NCI-H460 (cell line): ENCODE data around the gene BABAM1. TPM values are rescaled to one million over a fixed set of nuclear protein-coding genes. Genes with fewer than 3 reads are reported as not detected.
A peak's percentile ranks its signal among the peaks of the same experiment; 100 is the strongest.

Source experiments
- DNase-seq: peaks from one replicate; pipeline ENCODE4 v3.0.0-alpha.2; 2016; ENCODE audit warnings: low read depth; ENCODE audit errors: extremely low read depth
- total RNA-seq: library from RNA; depleted of rRNA; stranded (reverse); fragments of >200 nt; shearing (Covaris generic); gene quantifications from 2 replicates; pipeline ENCODE4 v1.2.3, GENCODE V29; 2014; rRNA removed

BABAM1 gene
- total RNA-seq, 1 experiment from 2014 or later = 74.3 TPM

GRCh38 chr19:17320435-17320834 lies 53.2 kb downstream of the BABAM1 start:
- DNase-seq = no peak

- DNase-seq = no peak
These were observed 54.6 kb downstream of the BABAM1 start for GRCh38 chr19:17321655-17322489.

GRCh38 chr19:17322854-17323253 lies 55.6 kb downstream of the BABAM1 start:
- DNase-seq = no peak

- DNase-seq = no peak
These were observed 56.2 kb downstream of the BABAM1 start for GRCh38 chr19:17323300-17323963.

- DNase-seq = no peak
These were observed 56.7 kb downstream of the BABAM1 start for GRCh38 chr19:17323964-17324332.

- no peak for DNase-seq
These were observed 57.3 kb downstream of the BABAM1 start for GRCh38 chr19:17324357-17325114.

- DNase-seq = no peak
These were observed 57.9 kb downstream of the BABAM1 start for GRCh38 chr19:17325133-17325532.

- no peak for DNase-seq
These were observed 58.8 kb downstream of the BABAM1 start for GRCh38 chr19:17325881-17326594.

- DNase-seq = no peak
These were observed 59.3 kb downstream of the BABAM1 start for GRCh38 chr19:17326595-17326966.

GRCh38 chr19:17327068-17327653 lies 59.9 kb downstream of the BABAM1 start:
- no peak for DNase-seq

- peak; percentile 43 for DNase-seq
These were observed 60.6 kb downstream of the BABAM1 start for GRCh38 chr19:17327654-17328516.

Other genes starting within 250 kb of the BABAM1 start
- gene CPAMD8, start 240.6 kb upstream of the BABAM1 start, total RNA-seq = 0.10 TPM in 1 of 2 replicates, not detected in the other
- gene HAUS8, start 192.0 kb upstream of the BABAM1 start, total RNA-seq = 5.1 and 7.2 TPM in 2 replicates
- gene MYO9B, start 191.7 kb upstream of the BABAM1 start, total RNA-seq = 12.4 and 13.5 TPM in 2 replicates
- gene USE1, start 52.1 kb upstream of the BABAM1 start, total RNA-seq = 25.1 and 28.9 TPM in 2 replicates
- gene OCEL1, start 41.2 kb upstream of the BABAM1 start, total RNA-seq = 3.7 and 3.8 TPM in 2 replicates
- 38.1 and 46.6 TPM in 2 replicates for gene NR2F6, start 21.5 kb upstream of the BABAM1 start, total RNA-seq
- gene USHBP1, start 2.7 kb upstream of the BABAM1 start, total RNA-seq = not detected in 2 replicates
- 1.2 and 1.5 TPM in 2 replicates for gene ANKLE1, start 14.5 kb downstream of the BABAM1 start, total RNA-seq
- gene ABHD8, start 36.0 kb downstream of the BABAM1 start, total RNA-seq = 1.3 and 1.4 TPM in 2 replicates
- gene MRPL34, start 38.4 kb downstream of the BABAM1 start, total RNA-seq = 55.1 and 60.1 TPM in 2 replicates
- 15.1 and 15.3 TPM in 2 replicates for gene DDA1, start 42.1 kb downstream of the BABAM1 start, total RNA-seq
- 3.8 and 4.5 TPM in 2 replicates for gene ANO8, start 67.4 kb downstream of the BABAM1 start, total RNA-seq
- 19.8 and 21.9 TPM in 2 replicates for gene GTPBP3, start 70.1 kb downstream of the BABAM1 start, total RNA-seq
- gene PLVAP, start 109.9 kb downstream of the BABAM1 start, total RNA-seq = not detected in 2 replicates
- gene CCDC194, start 126.8 kb downstream of the BABAM1 start, total RNA-seq = not detected in 2 replicates
- gene BST2, start 138.2 kb downstream of the BABAM1 start, total RNA-seq = 0.52 TPM in 1 of 2 replicates, not detected in the other
- 54.7 and 74.6 TPM in 2 replicates for gene MVB12A, start 152.6 kb downstream of the BABAM1 start, total RNA-seq
- gene TMEM221, start 181.2 kb downstream of the BABAM1 start, total RNA-seq = 0.10 TPM in 1 of 2 replicates, not detected in the other
- gene NXNL1, start 193.5 kb downstream of the BABAM1 start, total RNA-seq = not detected in 2 replicates
- 5.9 and 8.1 TPM in 2 replicates for gene SLC27A1, start 203.1 kb downstream of the BABAM1 start, total RNA-seq
- gene PGLS, start 244.2 kb downstream of the BABAM1 start, total RNA-seq = 46.0 and 60.8 TPM in 2 replicates